Measurements from ENCODE around the gene SREBF1. TPM values are rescaled to one million over a fixed set of nuclear protein-coding genes. Genes with fewer than 3 reads are reported as not detected.

The SREBF1 gene
- total and polyA plus RNA-seq, 2 experiments from 2014 or later = 39.6 to 85.3 TPM

DNA sequence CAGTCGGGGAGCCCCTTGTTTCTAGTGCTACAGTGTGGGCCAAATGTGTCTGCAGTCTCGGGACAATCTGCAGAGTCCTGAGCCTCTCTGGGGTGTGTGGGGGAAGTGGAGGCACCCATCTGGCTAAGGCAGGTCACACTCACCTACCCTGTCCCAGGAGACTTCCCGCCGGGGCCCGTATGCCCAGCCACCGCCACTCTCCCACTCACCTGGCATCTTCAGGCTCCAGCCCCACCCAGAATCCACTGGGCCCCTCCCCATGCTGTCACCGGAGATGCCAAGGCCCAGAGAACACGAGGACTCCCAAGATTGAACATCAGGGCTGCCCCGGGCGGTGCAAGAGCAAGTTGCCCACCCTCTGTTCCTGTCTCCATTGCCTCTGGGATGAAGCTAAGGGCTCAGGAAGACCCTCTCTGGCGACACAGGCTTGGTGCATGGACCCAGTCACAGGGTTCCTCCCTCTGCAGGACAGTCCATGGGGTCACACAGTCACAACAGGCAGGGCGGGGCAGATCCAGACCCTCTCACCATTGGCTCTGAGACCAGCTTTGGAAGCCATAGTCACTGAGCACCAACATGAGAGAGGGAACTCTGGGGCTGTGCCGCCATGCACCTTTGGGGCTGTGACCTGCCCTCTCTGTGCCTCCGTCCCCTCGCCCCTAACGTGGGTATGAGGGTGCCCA, 38.1 kb downstream of the SREBF1 start:
- no peak for DNase-seq (ENCODE audit: low spot score)
- ATAC-seq = no peak
- no peak overlapping the region for H3K4me3 ChIP-seq

More for the DNA sequence above, 38.1 kb downstream of the SREBF1 start:
- Histone ChIP-seq H2AFZ (no peak overlapping the region), H3K9me2 (ENCODE audit: insufficient read depth) (no peaks in the 10 kb centered on the region), H3F3A (replicated peaks; ENCODE audit: low read depth) (no peaks in the 10 kb centered on the region), H3K79me2 (replicated peaks; ENCODE audit: insufficient read depth) (no peaks in the 10 kb centered on the region), H3K27me3 (ENCODE audit: insufficient read depth) (no peaks in the 10 kb centered on the region), H3K36me3 (ENCODE audit: insufficient read depth) (no peaks in the 10 kb centered on the region), H4K20me1 (replicated peaks; ENCODE audit: insufficient read depth) (no peaks in the 10 kb centered on the region), H3K4me1 (ENCODE audit: insufficient read depth) (no peaks in the 10 kb centered on the region), H3K4me2 (no peak overlapping the region), H3K27ac (ENCODE audit: low read depth) (no peak overlapping the region)
- peaks cover 14% of the 10 kb centered on the region for H3K4me1 Mint-ChIP-seq
- H3K36me3 Mint-ChIP-seq (ENCODE audit: low read depth) = no peaks in the 10 kb centered on the region
- H3K27me3 Mint-ChIP-seq (ENCODE audit: insufficient read depth, low read depth, poor library complexity) = peaks cover 4% of the 10 kb centered on the region
- TF ChIP-seq, protein P1, sequence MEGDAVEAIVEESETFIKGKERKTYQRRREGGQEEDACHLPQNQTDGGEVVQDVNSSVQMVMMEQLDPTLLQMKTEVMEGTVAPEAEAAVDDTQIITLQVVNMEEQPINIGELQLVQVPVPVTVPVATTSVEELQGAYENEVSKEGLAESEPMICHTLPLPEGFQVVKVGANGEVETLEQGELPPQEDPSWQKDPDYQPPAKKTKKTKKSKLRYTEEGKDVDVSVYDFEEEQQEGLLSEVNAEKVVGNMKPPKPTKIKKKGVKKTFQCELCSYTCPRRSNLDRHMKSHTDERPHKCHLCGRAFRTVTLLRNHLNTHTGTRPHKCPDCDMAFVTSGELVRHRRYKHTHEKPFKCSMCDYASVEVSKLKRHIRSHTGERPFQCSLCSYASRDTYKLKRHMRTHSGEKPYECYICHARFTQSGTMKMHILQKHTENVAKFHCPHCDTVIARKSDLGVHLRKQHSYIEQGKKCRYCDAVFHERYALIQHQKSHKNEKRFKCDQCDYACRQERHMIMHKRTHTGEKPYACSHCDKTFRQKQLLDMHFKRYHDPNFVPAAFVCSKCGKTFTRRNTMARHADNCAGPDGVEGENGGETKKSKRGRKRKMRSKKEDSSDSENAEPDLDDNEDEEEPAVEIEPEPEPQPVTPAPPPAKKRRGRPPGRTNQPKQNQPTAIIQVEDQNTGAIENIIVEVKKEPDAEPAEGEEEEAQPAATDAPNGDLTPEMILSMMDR (conservative IDR thresholded peaks at IDR 0.05; ENCODE audit: low read depth in 2 of 2) = no peak
- TF ChIP-seq ZNF114 (CRISPR knock-in tag; IDR thresholded peaks at IDR 0.05) (no peak), STAT1 (IDR thresholded peaks at IDR 0.05; ENCODE audit: unreplicated experiment) (no peak), EZH2 (IDR thresholded peaks at IDR 0.05; ENCODE audit: low read depth, unreplicated experiment) (no peak), JUNB (IDR thresholded peaks at IDR 0.05; ENCODE audit: unreplicated experiment) (no peak), REST (IDR thresholded peaks at IDR 0.05; ENCODE audit: unreplicated experiment) (no peak), ZNF331 (CRISPR knock-in tag; IDR thresholded peaks at IDR 0.05; ENCODE audit: low read depth) (no peak), POLR2AphosphoS5 (IDR thresholded peaks at IDR 0.05; ENCODE audit: low read depth) (no peak)
- H3K27ac Mint-ChIP-seq = no peak overlapping the region
- no peaks in the 10 kb centered on the region for H3K9me3 Mint-ChIP-seq
- no peak overlapping the region for H3K4me3 Mint-ChIP-seq
